Stimulated activated CD8-positive, alpha-beta memory T cell treated with anti-CD3 and anti-CD28 coated beads, Interleukin-7, amount 100 ng/mL, for 24 hours (primary cell): ENCODE measurements around the gene KRT86.

Source experiments
- DNase-seq: peaks from one replicate; pipeline ENCODE4 v3.0.0-alpha.2; 2020; ENCODE audit warnings: low read depth

The KRT86 gene

GRCh38 chr12:52274521-52275120 is at the start of gene KRT86:
Gene KRT86, plus strand, starts transcription at chr12:52274645. Its CDS starts 27,272 bp downstream, at chr12:52301917.
- DNase-seq: no peak

GRCh38 chr12:52225752-52226151 is 48.7 kb upstream of the KRT86 start:
- no peak for DNase-seq

GRCh38 chr12:52226446-52226845 is 48.0 kb upstream of the KRT86 start:
- DNase-seq: no peak

- DNase-seq: no peak
Measured at GRCh38 chr12:52227606-52228166, 46.8 kb upstream of the KRT86 start.

GRCh38 chr12:52228366-52228765 is 46.1 kb upstream of the KRT86 start:
- no peak for DNase-seq

GRCh38 chr12:52228931-52229330 is 45.5 kb upstream of the KRT86 start:
- DNase-seq: no peak

- no peak for DNase-seq
Measured at GRCh38 chr12:52229836-52230343, 44.6 kb upstream of the KRT86 start.

GRCh38 chr12:52230364-52231281 is 43.8 kb upstream of the KRT86 start:
- no peak for DNase-seq

GRCh38 chr12:52231305-52232202 is 42.9 kb upstream of the KRT86 start:
- DNase-seq: no peak

GRCh38 chr12:52232203-52232673 is 42.2 kb upstream of the KRT86 start:
- DNase-seq: no peak

- no peak for DNase-seq
Measured at GRCh38 chr12:52232674-52233461, 41.6 kb upstream of the KRT86 start, which contains the start of gene KRT7. Gene KRT7, plus strand, starts transcription at chr12:52233243. Its CDS starts 54 bp downstream, at chr12:52233297.

- DNase-seq: no peak
Measured at GRCh38 chr12:52233462-52234207, 40.8 kb upstream of the KRT86 start.

GRCh38 chr12:52234223-52234810 is 40.1 kb upstream of the KRT86 start:
- no peak for DNase-seq

- DNase-seq: no peak
Measured at GRCh38 chr12:52235001-52235764, 39.3 kb upstream of the KRT86 start.

GRCh38 chr12:52235822-52236361 is 38.6 kb upstream of the KRT86 start:
- no peak for DNase-seq

GRCh38 chr12:52236386-52237050 is 37.9 kb upstream of the KRT86 start:
- no peak for DNase-seq

GRCh38 chr12:52238207-52238840 is 36.1 kb upstream of the KRT86 start:
- no peak for DNase-seq
